Thoracic aorta (tissue), 2 donors: ENCODE results near the gene OR2D2. TPM values are rescaled to one million over a fixed set of nuclear protein-coding genes. Genes with fewer than 3 reads are reported as not detected.
"Not testable (repeated sequence)": the region's sequence is repeated elsewhere in the genome, so short reads cannot be mapped to it uniquely, and the experiment has no call there.

Experiments used
- ATAC-seq: fragments of 150-250 bp; one replicate; pipeline ENCODE4 v1.8.0; 2017; ENCODE audit warnings: low read depth; ENCODE audit not compliant: insufficient number of reproducible peaks, low FRiP score
- DNase-seq: peaks from one replicate; pipeline ENCODE4 v3.0.0-alpha.2; 2020; ENCODE audit warnings: low spot score
- H3K27ac ChIP-seq, 2 donors: fragments of 200-600 bp; sonication (generic); 1 replicate in 1 of 2; 2 replicates in 1 of 2; pipeline ENCODE4 v1.5.1; 2016; ENCODE audit warnings: mild to moderate bottlenecking in 2 of 2, moderate library complexity in 2 of 2
- H3K27me3 ChIP-seq: fragments of 200-600 bp; sonication (generic); replicated peaks from 2 replicates; pipeline ENCODE4 v1.6.0; 2016; ENCODE audit warnings: mild to moderate bottlenecking; ENCODE audit not compliant: insufficient read depth
- H3K36me3 ChIP-seq: fragments of 200-600 bp; sonication (generic); one replicate; pipeline ENCODE4 v1.5.1; 2016
- H3K4me1 ChIP-seq, 2 donors: fragments of 200-600 bp; sonication (generic); 1 replicate in 1 of 2; 2 replicates in 1 of 2; pipeline versions ENCODE4 v1.5.1 to v1.6.0; 2016; ENCODE audit warnings: low read depth in 2 of 2, mild to moderate bottlenecking in 1 of 2; ENCODE audit not compliant: control insufficient read depth in 1 of 2
- H3K4me3 ChIP-seq: fragments of 200-600 bp; sonication (generic); 2 replicates; pipeline ENCODE4 v1.5.1; 2016; ENCODE audit warnings: mild to moderate bottlenecking
- H3K9me3 ChIP-seq: fragments of 200-600 bp; sonication (generic); 2 replicates; pipeline ENCODE4 v1.5.1; 2016
- total RNA-seq, 2 donors: library from RNA; depleted of rRNA; stranded (reverse); fragments of >200 nt; gene quantifications; one replicate each; pipeline versions ENCODE4 v1.1.0 to v1.2.3, GENCODE V29; 2016
- TF ChIP-seq, protein P1 (sequence below): fragments of 200-600 bp; sonication (generic); IDR thresholded peaks from one replicate; pipeline ENCODE4 v1.5.1; 2019; ENCODE audit warnings: antibody characterized with exemption

Gene OR2D2
- total RNA-seq, 2 donors from 2014 or later = 1.3 TPM; not detected in 1

DNA sequence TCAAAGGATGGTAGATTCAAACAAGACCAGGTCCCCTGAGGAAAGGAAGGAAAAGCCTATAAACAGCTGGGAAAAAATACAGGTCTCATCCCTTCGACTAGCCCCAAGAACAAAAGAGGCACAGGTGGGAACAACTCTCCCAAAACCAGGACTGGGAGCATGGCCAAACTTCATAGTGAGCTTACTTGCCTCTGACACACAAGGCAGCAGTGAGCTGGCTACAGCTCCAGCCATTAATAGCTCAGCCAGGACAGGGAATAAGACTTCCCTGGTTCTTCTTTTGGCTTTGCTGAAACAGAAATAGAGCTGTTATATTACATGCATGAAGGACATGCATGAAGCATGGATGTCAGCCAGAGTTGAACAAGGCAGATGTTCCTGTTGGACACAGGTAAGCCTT lies 29.3 kb downstream of the OR2D2 start, which contains the start of gene OR10A2:
Gene OR10A2 (plus strand): TSS at position 97 of the 400 bp plus-strand sequence. CDS start 6,698 bp downstream, outside the sequence.
- TF ChIP-seq, protein P1, sequence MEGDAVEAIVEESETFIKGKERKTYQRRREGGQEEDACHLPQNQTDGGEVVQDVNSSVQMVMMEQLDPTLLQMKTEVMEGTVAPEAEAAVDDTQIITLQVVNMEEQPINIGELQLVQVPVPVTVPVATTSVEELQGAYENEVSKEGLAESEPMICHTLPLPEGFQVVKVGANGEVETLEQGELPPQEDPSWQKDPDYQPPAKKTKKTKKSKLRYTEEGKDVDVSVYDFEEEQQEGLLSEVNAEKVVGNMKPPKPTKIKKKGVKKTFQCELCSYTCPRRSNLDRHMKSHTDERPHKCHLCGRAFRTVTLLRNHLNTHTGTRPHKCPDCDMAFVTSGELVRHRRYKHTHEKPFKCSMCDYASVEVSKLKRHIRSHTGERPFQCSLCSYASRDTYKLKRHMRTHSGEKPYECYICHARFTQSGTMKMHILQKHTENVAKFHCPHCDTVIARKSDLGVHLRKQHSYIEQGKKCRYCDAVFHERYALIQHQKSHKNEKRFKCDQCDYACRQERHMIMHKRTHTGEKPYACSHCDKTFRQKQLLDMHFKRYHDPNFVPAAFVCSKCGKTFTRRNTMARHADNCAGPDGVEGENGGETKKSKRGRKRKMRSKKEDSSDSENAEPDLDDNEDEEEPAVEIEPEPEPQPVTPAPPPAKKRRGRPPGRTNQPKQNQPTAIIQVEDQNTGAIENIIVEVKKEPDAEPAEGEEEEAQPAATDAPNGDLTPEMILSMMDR = no peak
- Histone ChIP-seq H3K9me3 (no peaks in the 10 kb centered on the region), H3K27ac (no peak within 1 kb of the TSS), H3K27me3 (no peaks in the 10 kb centered on the region), H3K4me1 (no peaks in the 10 kb centered on the region), H3K4me3 (no peak within 1 kb of the TSS), H3K36me3 (no peaks in the 10 kb centered on the region)
- DNase-seq (no peak), ATAC-seq (no peak)

DNA sequence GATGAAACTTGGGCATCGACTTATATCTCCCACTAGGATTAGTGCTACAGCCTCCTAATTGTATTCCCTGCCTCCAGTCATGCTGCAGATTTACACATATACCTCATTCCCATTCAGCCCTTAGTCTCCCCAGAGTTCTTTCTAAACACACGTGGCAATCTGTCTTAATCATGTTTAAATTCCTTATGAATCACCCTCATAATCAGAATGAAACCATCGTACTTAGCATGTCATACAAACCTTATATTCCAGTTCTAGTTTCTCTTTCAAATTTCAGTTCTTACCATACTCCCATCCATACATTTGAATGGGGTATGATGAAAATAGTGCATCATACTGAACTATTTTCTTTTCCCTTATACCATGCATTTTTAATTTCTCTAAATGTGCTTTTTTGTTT lies 35.4 kb downstream of the OR2D2 start:
- Histone ChIP-seq H3K36me3 (no peaks in the 10 kb centered on the region), H3K27ac (no peak overlapping the region), H3K27me3 (no peaks in the 10 kb centered on the region), H3K9me3 (no peaks in the 10 kb centered on the region), H3K4me1 (no peaks in the 10 kb centered on the region), H3K4me3 (no peak overlapping the region)
- ATAC-seq (no peak), DNase-seq (no peak)
- TF ChIP-seq, protein P1 = no peak

DNA sequence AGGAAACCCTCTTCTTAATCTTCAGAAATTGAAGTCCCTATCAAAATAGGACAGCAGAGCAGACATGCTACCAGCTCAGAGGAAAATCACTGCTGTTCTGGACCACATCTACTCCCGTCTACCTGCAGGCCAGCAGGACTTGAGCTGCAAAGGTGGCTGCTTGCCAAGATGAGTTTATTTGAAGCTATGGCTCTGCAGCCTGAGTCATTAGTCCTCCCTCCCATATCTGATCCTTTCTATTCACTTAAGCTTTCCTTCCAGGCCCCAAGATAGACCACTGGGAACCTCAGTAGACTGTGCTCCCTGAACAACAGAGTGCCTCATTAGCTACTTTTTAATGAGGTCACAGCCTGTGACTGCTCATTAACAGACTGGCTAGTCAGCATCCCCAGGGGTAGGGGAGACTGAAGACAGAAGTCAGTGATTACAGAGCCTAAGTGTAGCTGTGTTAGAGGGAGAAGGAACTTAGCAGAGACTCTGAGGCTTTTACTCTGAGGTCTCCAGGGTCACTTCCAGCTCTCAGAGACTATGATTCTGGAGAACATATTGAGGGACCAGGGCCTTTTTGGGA lies 36.2 kb downstream of the OR2D2 start:
- H3K27ac ChIP-seq = no peak overlapping the region
- H3K4me1 ChIP-seq = no peaks in the 10 kb centered on the region
- H3K27me3 ChIP-seq = no peaks in the 10 kb centered on the region
- H3K36me3 ChIP-seq = no peaks in the 10 kb centered on the region
- H3K4me3 ChIP-seq = no peak overlapping the region
- no peak for DNase-seq
- ATAC-seq = no peak
- TF ChIP-seq, protein P1 = no peak
- H3K9me3 ChIP-seq = no peaks in the 10 kb centered on the region

DNA sequence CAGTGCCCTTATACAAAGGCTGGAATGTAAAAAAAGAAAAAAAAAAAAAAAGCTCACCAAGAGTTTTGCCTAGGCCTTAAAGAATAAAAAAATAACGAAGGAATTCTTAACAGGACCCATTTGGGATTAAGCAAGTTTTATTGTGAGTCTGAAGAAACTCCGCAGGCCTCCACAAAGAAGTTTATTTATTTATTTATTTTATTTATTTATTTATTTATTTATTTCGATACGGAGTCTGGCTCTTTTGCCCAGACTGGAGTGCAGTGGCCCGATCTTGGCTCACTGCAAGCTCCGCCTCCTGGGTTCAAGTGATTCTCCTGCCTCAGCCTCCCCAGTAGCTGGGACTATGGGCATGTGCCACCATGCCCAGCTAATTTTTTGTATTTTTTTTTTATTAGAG lies 37.5 kb downstream of the OR2D2 start:
- not testable (repeated sequence) for H3K4me3 ChIP-seq, ATAC-seq, H3K9me3 ChIP-seq, H3K27me3 ChIP-seq, H3K27ac ChIP-seq, H3K36me3 ChIP-seq, DNase-seq, H3K4me1 ChIP-seq

DNA sequence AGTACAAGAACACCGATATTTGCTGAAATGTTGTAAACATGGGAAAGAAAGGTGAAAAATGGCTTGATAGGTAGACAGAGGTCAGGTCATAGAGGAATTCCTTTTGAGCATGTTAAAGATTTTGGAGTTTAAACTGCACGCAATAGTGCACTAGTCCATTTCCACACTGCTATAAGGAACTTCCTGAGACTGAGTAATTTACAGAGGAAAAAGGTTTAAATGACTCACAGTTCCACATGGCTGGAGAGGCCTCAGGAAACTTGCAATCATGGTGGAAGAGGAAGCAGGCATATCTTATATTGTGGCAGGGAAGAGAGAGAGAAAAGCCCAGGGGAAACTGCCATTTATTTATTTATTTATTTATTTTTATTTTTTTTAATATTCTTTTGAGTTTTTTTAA lies 41.8 kb downstream of the OR2D2 start:
- no peak for DNase-seq
- H3K36me3 ChIP-seq = no peaks in the 10 kb centered on the region
- no peak overlapping the region for H3K27ac ChIP-seq
- H3K4me1 ChIP-seq = no peaks in the 10 kb centered on the region
- no peaks in the 10 kb centered on the region for H3K9me3 ChIP-seq
- H3K4me3 ChIP-seq = no peak overlapping the region
- no peaks in the 10 kb centered on the region for H3K27me3 ChIP-seq
- TF ChIP-seq, protein P1 = no peak
- ATAC-seq = no peak

DNA sequence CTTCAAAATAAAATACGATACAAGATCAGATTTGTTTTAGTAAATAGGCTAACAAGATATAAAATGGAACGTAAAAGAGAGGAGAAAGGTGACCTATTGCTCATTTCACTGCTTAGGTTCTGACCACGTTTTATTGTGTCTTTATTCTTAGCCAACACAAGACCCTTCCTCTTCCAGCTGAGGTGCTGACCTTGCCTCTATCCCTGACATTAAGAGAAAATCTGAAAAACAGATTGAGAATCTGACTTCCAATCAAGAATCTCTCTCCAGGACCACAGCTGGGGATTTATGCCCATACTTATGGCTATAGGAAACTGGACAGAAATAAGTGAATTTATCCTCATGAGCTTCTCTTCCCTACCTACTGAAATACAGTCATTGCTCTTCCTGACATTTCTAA lies 46.9 kb downstream of the OR2D2 start, which contains the start of gene OR10A5:
Gene OR10A5 (plus strand): TSS at position 301 of the 400 bp plus-strand sequence. CDS start 0 bp downstream, at position 301.
- ATAC-seq (no peak), DNase-seq (no peak)
- no peak within 1 kb of the TSS for H3K4me3 ChIP-seq
- H3K36me3 ChIP-seq = no peaks in the 10 kb centered on the region
- no peak within 1 kb of the TSS for H3K27ac ChIP-seq
- no peaks in the 10 kb centered on the region for H3K9me3 ChIP-seq
- no peaks in the 10 kb centered on the region for H3K4me1 ChIP-seq
- TF ChIP-seq, protein P1 = no peak
- H3K27me3 ChIP-seq = no peaks in the 10 kb centered on the region
